Activated naive CD8-positive, alpha-beta T cell treated with anti-CD3 and anti-CD28 coated beads, Interleukin-2, amount 10 ng/mL, durations not matched to agents 7 days and 5 days (primary cell): ENCODE data around the gene RCAN1. TPM values are rescaled to one million over a fixed set of nuclear protein-coding genes. Genes with fewer than 3 reads are reported as not detected.

Source experiments
- ATAC-seq: fragments of 150-1000 bp; cut with Tn5 transposase; one replicate; pipeline ENCODE4 v1.10.0; 2021; ENCODE audit warnings: low read depth, moderate library complexity
- POLR2A ChIA-PET: fragments of 350-600 bp; sonication (Branson Sonifier 250); formaldehyde crosslinking; loops from one replicate; lab custom pipeline; 2021; ENCODE audit warnings: antibody characterized with exemption; lab: Charles Lee
- DNase-seq: peaks from one replicate; pipeline ENCODE4 v3.0.0; 2021
- H3K27ac Mint-ChIP-seq: one replicate; pipeline ENCODE4 v1.8.0; 2022; ENCODE audit warnings: mild to moderate bottlenecking, mixed read lengths
- H3K27me3 Mint-ChIP-seq: one replicate; pipeline ENCODE4 v1.8.0; 2022; ENCODE audit warnings: mild to moderate bottlenecking, moderate library complexity, mixed read lengths
- H3K36me3 Mint-ChIP-seq: one replicate; pipeline ENCODE4 v1.8.0; 2021; ENCODE audit warnings: mild to moderate bottlenecking, mixed read lengths
- H3K4me1 Mint-ChIP-seq: one replicate; pipeline ENCODE4 v1.8.0; 2021; ENCODE audit warnings: mixed read lengths
- H3K4me3 Mint-ChIP-seq: one replicate; pipeline ENCODE4 v1.8.0; 2022; ENCODE audit warnings: mild to moderate bottlenecking, moderate library complexity, mixed read lengths
- H3K9me3 Mint-ChIP-seq: one replicate; pipeline ENCODE4 v1.8.0; 2021; ENCODE audit warnings: mixed read lengths
- total RNA-seq, 2 experiments: library from RNA; stranded (reverse); gene quantifications; one replicate each; pipeline ENCODE4 v1.2.3, GENCODE V29; 2021

RCAN1 gene
- total RNA-seq, result 1 to 10 TPM; 7.3 to 7.4 TPM

GRCh38 chr21:34614628-34615486, at the start of gene RCAN1:
Gene RCAN1, minus strand, starts transcription at chr21:34615113. Its CDS starts 102 bp downstream, at chr21:34615011.
- ATAC-seq (peak; percentile 97), DNase-seq (peak; percentile 85)
- H3K27me3 Mint-ChIP-seq, result peaks cover 13% of the 10 kb centered on the region
- peak within 1 kb of the TSS; percentile 81 for H3K27ac Mint-ChIP-seq
- no peaks in the 10 kb centered on the region for H3K9me3 Mint-ChIP-seq
- no peaks in the 10 kb centered on the region for H3K36me3 Mint-ChIP-seq
- POLR2A ChIA-PET, result no interaction called here
- H3K4me3 Mint-ChIP-seq, result peak within 1 kb of the TSS; percentile 92
- peaks cover 19% of the 10 kb centered on the region for H3K4me1 Mint-ChIP-seq

- H3K4me1 Mint-ChIP-seq, result no peaks in the 10 kb centered on the region
- POLR2A ChIA-PET, result no interaction called here
- peaks cover 44% of the 10 kb centered on the region for H3K27me3 Mint-ChIP-seq
- H3K36me3 Mint-ChIP-seq, result peaks cover under 1% of the 10 kb centered on the region
- no peak overlapping the region for H3K4me3 Mint-ChIP-seq
- DNase-seq (no peak), ATAC-seq (no peak)
- H3K27ac Mint-ChIP-seq, result no peak overlapping the region
- peaks cover 10% of the 10 kb centered on the region for H3K9me3 Mint-ChIP-seq
These were observed 46.9 kb upstream of the RCAN1 start for GRCh38 chr21:34661848-34662247.

GRCh38 chr21:34653522-34653921, 38.6 kb upstream of the RCAN1 start:
- H3K4me3 Mint-ChIP-seq, result no peak overlapping the region
- H3K27ac Mint-ChIP-seq, result no peak overlapping the region
- ATAC-seq, result no peak
- peaks cover 10% of the 10 kb centered on the region for H3K9me3 Mint-ChIP-seq
- peaks cover 2% of the 10 kb centered on the region for H3K36me3 Mint-ChIP-seq
- no peak for DNase-seq
- peaks cover 36% of the 10 kb centered on the region for H3K27me3 Mint-ChIP-seq
- POLR2A ChIA-PET, result no interaction called here
- H3K4me1 Mint-ChIP-seq, result peaks cover 2% of the 10 kb centered on the region

- Mint-ChIP-seq H3K36me3 (no peaks in the 10 kb centered on the region), H3K4me3 (no peak overlapping the region), H3K4me1 (peaks cover 2% of the 10 kb centered on the region), H3K9me3 (peaks cover 10% of the 10 kb centered on the region), H3K27me3 (peaks cover 25% of the 10 kb centered on the region), H3K27ac (no peak overlapping the region)
- POLR2A ChIA-PET, result no interaction called here
- no peak for DNase-seq
- no peak for ATAC-seq
These were observed 36.7 kb upstream of the RCAN1 start for GRCh38 chr21:34651642-34652041.

GRCh38 chr21:34650861-34651431, 36.0 kb upstream of the RCAN1 start:
- DNase-seq (no peak), ATAC-seq (no peak)
- Mint-ChIP-seq H3K4me1 (peaks cover 2% of the 10 kb centered on the region), H3K9me3 (peaks cover 10% of the 10 kb centered on the region), H3K27me3 (peaks cover 19% of the 10 kb centered on the region), H3K27ac (no peak overlapping the region), H3K36me3 (no peaks in the 10 kb centered on the region), H3K4me3 (no peak overlapping the region)
- POLR2A ChIA-PET, result no interaction called here

GRCh38 chr21:34649400-34649799, 34.5 kb upstream of the RCAN1 start:
- DNase-seq (no peak), ATAC-seq (no peak)
- Mint-ChIP-seq H3K4me3 (no peak overlapping the region), H3K27ac (no peak overlapping the region), H3K27me3 (peaks cover 9% of the 10 kb centered on the region), H3K9me3 (peaks cover 10% of the 10 kb centered on the region), H3K4me1 (peaks cover 2% of the 10 kb centered on the region), H3K36me3 (no peaks in the 10 kb centered on the region)
- POLR2A ChIA-PET, result no interaction called here

DNA sequence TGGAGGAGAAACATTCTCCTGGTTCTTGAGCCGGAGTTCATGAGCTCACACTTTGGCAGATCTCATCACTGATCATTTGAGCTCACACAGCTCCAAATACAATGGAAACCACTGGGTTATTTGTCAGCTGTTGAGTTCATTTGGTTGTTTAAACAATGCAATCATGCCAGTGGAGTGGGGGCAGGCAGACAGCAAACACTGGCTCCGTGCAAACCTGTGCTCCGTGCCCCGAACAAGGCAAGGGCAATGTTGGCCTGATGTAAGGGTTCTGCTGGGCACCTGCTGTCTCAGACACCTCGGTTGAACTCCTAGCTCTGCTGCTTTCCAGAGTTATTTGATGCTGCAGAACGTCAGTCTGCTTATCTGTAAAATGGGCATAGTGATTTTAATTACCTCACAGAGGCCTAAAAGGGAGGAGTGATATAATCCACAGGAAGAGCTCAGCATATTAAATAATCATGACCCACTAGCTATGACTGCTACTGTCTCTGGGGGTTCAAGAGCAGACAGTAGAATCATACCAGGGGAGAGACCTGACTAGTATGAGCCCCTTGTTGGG, 33.9 kb upstream of the RCAN1 start:
- H3K27me3 Mint-ChIP-seq, result peaks cover 10% of the 10 kb centered on the region
- H3K9me3 Mint-ChIP-seq, result peaks cover 10% of the 10 kb centered on the region
- no peak overlapping the region for H3K4me3 Mint-ChIP-seq
- ATAC-seq (no peak), DNase-seq (no peak)
- H3K4me1 Mint-ChIP-seq, result peaks cover 2% of the 10 kb centered on the region
- H3K27ac Mint-ChIP-seq, result peak overlapping the region; percentile 27
- POLR2A ChIA-PET, result no interaction called here
- H3K36me3 Mint-ChIP-seq, result no peaks in the 10 kb centered on the region

- Mint-ChIP-seq H3K9me3 (peaks cover 4% of the 10 kb centered on the region), H3K27ac (no peak overlapping the region), H3K27me3 (peaks cover 10% of the 10 kb centered on the region), H3K4me1 (peaks cover 4% of the 10 kb centered on the region), H3K4me3 (no peak overlapping the region), H3K36me3 (no peaks in the 10 kb centered on the region)
- DNase-seq, result no peak
- no peak for ATAC-seq
- POLR2A ChIA-PET, result no interaction called here
These were observed 32.6 kb upstream of the RCAN1 start for GRCh38 chr21:34647555-34647954.

DNA sequence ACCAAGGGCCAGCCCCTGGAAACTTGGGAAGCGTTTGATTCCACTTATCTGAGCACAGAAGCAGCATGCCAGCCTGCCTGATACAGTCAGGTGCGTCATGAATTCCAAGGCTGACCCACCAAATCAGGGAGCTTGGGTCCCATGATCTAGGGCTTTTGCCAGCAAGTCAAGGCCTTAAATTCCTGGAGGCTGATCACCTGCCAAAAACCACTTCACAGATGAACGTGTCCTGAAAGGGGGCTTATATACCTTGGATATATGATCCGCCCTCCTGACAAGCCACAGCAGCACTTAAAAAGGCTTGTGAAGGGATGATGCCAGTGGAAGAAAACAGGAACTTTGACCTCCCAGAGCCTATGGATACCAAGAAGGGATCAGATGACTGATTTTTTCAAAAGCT, 29.9 kb upstream of the RCAN1 start:
- H3K4me3 Mint-ChIP-seq, result no peak overlapping the region
- peaks cover 13% of the 10 kb centered on the region for H3K4me1 Mint-ChIP-seq
- H3K27me3 Mint-ChIP-seq, result peaks cover 4% of the 10 kb centered on the region
- ATAC-seq, result no peak
- DNase-seq, result no peak
- H3K9me3 Mint-ChIP-seq, result no peaks in the 10 kb centered on the region
- peaks cover 5% of the 10 kb centered on the region for H3K36me3 Mint-ChIP-seq
- H3K27ac Mint-ChIP-seq, result no peak overlapping the region
- POLR2A ChIA-PET, result no interaction called here

GRCh38 chr21:34642211-34643075, 27.5 kb upstream of the RCAN1 start:
- POLR2A ChIA-PET, result no interaction called here
- ATAC-seq, result no peak
- Mint-ChIP-seq H3K4me1 (peaks cover 21% of the 10 kb centered on the region), H3K4me3 (no peak overlapping the region), H3K36me3 (peaks cover 8% of the 10 kb centered on the region), H3K27me3 (peaks cover 4% of the 10 kb centered on the region), H3K9me3 (peaks cover 2% of the 10 kb centered on the region), H3K27ac (no peak overlapping the region)
- no peak for DNase-seq

DNA sequence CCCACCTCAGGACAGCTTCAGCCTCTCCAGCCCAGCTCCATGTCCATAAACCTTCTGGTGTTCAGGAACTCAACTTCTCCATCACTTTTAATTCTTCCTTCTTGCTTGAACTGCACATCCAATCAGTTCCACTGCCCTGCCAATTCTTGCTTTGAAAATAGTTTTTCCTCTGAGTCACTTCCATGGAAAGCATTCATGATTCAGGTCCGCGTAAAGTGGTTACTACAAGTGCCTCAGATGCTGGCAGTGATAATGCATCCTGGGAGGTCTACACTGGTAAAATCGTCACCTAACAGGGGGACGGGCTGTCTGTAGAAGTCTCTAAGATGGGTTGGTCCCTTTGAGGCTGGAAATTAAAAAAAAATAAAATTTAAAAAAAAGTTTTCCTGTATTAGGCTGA, 25.9 kb upstream of the RCAN1 start:
- no peak for DNase-seq
- H3K36me3 Mint-ChIP-seq, result peaks cover 8% of the 10 kb centered on the region
- no peak for ATAC-seq
- peak overlapping the region; percentile 65 for H3K4me3 Mint-ChIP-seq
- peaks cover 4% of the 10 kb centered on the region for H3K9me3 Mint-ChIP-seq
- peak overlapping the region; percentile 79 for H3K27ac Mint-ChIP-seq
- H3K4me1 Mint-ChIP-seq, result peaks cover 21% of the 10 kb centered on the region
- H3K27me3 Mint-ChIP-seq, result peaks cover 4% of the 10 kb centered on the region
- POLR2A ChIA-PET, result interaction anchor here (0.6 kb wide), 1 partner anchor 916 kb away, joined by 4 read pairs; no protein-coding TSS in a partner anchor

DNA sequence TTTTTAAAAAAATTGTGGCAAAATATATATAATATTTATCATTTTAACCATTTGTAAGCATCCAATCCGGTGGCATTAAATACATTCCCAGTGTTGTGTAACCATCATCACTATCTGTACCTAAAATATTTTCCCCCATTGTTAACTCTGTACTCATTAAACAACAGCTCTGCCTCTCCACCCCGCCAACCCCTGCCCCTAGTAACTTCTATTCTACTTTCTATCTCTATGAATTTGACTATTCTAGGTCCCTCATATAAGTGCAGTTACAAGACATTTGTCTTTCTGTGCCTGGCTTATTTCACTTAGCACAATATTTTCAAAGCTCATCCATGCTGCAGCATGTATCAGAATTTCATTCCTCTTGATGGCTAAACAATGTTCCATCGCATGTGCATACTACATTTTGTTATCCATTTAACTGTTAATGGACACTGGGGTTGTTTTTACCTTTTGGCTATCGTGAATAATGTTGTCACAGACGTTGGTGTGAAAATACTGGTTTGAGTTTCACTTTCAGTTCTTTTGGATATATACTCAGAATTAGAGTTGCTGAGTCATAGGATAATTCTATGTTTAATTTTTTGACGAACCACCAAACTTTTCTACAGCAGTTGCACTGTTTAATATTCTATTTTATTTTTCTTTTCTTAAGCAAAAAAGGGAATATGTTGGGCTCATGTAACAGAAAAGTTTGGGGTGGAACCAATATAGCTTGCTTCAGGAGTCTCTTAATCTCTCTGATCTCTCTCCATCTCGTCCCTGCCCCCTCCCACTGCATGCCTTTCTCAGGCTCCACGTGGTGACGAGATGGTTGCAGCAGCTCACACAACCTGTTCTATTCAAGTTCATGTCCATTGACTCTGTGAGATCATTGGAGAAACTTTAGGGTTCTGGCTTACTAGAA, 25.2 kb upstream of the RCAN1 start:
- no peak for DNase-seq
- H3K27me3 Mint-ChIP-seq, result peaks cover 6% of the 10 kb centered on the region
- peaks cover 8% of the 10 kb centered on the region for H3K36me3 Mint-ChIP-seq
- H3K9me3 Mint-ChIP-seq, result peaks cover 4% of the 10 kb centered on the region
- H3K27ac Mint-ChIP-seq, result peak overlapping the region; percentile 82
- peak; percentile 79 for ATAC-seq
- H3K4me1 Mint-ChIP-seq, result peaks cover 21% of the 10 kb centered on the region
- H3K4me3 Mint-ChIP-seq, result peak overlapping the region; percentile 65
- POLR2A ChIA-PET, result interaction anchor here (0.6 kb wide), 1 partner anchor 915 kb away, joined by 4 read pairs; no protein-coding TSS in a partner anchor
